Measurements from ENCODE around the gene XYLB. TPM values are rescaled to one million over a fixed set of nuclear protein-coding genes. Genes with fewer than 3 reads are reported as not detected.
"Not testable (repeated sequence)": the region's sequence is repeated elsewhere in the genome, so short reads cannot be mapped to it uniquely, and the experiment has no call there.

XYLB gene
- total and polyA plus RNA-seq, 10 donors: 0.33 to 12.3 (median 2.1) TPM

DNA sequence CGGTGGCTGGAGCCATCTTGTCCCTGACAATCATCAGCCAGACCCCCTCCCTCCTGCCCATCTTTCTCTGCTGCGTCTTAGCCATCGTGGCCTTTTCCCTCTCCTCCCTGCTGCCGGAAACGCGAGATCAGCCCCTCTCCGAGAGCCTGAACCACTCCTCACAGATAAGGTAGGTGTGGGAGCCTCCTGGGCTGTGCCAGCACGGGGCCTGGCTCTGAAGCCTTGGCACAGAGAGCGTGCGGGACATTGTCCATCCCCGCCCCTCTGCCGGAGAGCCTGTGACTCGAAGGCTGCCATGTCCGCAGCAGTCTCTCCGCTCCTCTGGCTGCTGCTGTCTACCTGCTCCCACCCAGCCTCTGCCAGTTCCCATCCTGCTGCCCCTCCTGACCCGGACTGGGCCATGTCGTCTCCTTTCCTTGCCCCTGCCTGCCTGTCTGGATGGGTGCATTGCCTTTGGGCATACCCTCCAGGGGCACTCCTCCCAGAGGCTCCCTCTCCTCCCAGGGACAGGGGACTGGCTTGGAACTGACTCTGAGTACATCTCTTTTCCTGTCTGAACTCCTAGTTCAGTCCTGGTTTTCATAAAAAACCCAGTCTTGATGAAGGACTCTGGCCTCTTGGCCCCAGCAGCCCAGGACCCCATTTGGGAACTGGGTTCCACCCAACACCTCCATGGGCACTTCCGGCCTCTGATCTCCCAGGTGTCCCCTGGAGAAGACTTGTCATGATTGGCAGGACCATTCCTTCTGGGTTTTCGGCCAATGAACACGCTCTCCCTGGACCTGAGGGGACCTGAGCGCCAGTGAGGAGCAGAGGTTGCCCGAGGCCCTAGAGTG is 30.0 kb upstream of the XYLB start:
- DNase-seq: no peak
- peaks cover 0 to 9% (median 0%) of the 10 kb centered on the region in 8 donors for H3K9me3 ChIP-seq
- TF ChIP-seq POLR2A (IDR thresholded peaks at IDR 0.05) (no peak), POLR2AphosphoS5 (IDR thresholded peaks at IDR 0.05) (no peak), CTCF (IDR thresholded peaks at IDR 0.05 in 8 of 11, conservative IDR thresholded peaks at IDR 0.05 in 3 of 11) (no peak)
- H3K4me3 ChIP-seq: no peak overlapping the region
- intact Hi-C loops (cut with DNase I; ENCODE audit: low total_unique reads): no loop called here
- H3K27ac ChIP-seq: no peak overlapping the region
- peaks cover 0 to 10% (median 2%) of the 10 kb centered on the region in 6 donors for H3K4me1 ChIP-seq
- H3K36me3 ChIP-seq: no peaks in the 10 kb centered on the region
- peaks cover 0 to 6% (median 0%) of the 10 kb centered on the region in 7 donors for H3K27me3 ChIP-seq (replicated peaks in 1 of 7)
- WGBS, 5 donors: 86 to 95% (median 89%) methylated on average over 21 to 22 of the region's 22 CpGs

GRCh38 chr3:38317192-38317759 is 29.3 kb upstream of the XYLB start:
- H3K4me3 ChIP-seq: no peak overlapping the region
- peaks cover 0 to under 1% (median 0%) of the 10 kb centered on the region in 7 donors for H3K27me3 ChIP-seq (replicated peaks in 1 of 7)
- H3K4me1 ChIP-seq: peaks cover 0 to 10% (median 2%) of the 10 kb centered on the region in 6 donors
- no peak for TF ChIP-seq CTCF (IDR thresholded peaks at IDR 0.05 in 8 of 11, conservative IDR thresholded peaks at IDR 0.05 in 3 of 11)
- TF ChIP-seq POLR2AphosphoS5 (IDR thresholded peaks at IDR 0.05): no peak
- TF ChIP-seq POLR2A (IDR thresholded peaks at IDR 0.05): no peak
- H3K9me3 ChIP-seq: peaks cover 0 to 16% (median 0%) of the 10 kb centered on the region in 8 donors
- H3K27ac ChIP-seq: no peak overlapping the region
- WGBS, 5 donors: 53 to 84% (median 67%) methylated on average over 7 of the region's 7 CpGs
- intact Hi-C loops (cut with DNase I; ENCODE audit: low total_unique reads): no loop called here
- H3K36me3 ChIP-seq: no peaks in the 10 kb centered on the region
- no peak for DNase-seq

DNA sequence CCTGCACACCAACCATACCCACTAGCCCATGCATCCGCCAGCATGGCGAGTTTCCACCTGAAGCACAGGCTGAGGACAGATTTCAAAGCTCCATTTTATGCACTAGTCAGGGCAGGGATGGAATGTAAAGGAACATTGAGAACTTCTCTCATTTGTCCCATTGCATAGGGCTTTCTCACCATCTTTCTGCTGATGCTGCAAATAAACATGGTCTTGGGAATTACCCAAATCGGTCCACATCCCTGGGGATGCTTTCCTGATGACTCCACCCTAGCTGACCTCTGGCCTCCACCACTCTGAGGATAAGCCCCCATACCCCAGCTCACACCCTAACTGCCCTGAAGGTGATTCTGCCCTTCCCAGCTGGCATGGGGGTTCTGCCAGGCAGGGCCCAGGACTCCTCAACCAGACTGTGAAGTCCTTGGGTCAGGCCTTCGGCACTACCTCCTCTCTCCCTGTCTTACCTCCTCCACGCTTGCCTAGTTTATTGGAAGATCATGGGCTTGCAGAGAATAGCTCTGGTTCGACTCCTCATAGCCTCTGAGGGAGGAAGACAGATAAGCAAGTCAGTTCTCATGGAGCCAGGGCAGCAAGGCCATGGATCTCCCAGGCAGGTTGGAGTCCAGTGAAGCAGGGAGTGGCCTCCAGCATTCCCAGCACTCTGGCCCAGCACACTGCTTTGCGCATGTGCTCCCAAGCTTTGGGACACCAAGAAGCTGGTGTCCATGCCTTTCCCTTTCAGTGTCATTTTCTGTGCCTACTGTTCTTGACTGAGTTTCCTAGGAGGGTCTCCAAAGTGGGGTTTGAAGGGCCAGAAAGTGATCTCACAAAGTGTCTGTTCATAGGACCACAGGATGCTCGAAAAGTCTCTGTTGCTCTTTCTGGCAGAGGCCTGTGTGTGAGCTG is 27.6 kb upstream of the XYLB start:
- Histone ChIP-seq H3K27me3 (replicated peaks in 1 of 7) (no peaks in the 10 kb centered on the region), H3K4me3 (no peak overlapping the region), H3K9me3 (peaks cover 0 to 17% (median 0%) of the 10 kb centered on the region in 8 donors), H3K36me3 (no peaks in the 10 kb centered on the region), H3K4me1 (peaks cover 0 to 5% (median 2%) of the 10 kb centered on the region in 6 donors), H3K27ac (no peak overlapping the region)
- no peak for TF ChIP-seq POLR2AphosphoS5 (IDR thresholded peaks at IDR 0.05)
- TF ChIP-seq POLR2A (IDR thresholded peaks at IDR 0.05): no peak
- no peak for TF ChIP-seq CTCF (IDR thresholded peaks at IDR 0.05 in 8 of 11, conservative IDR thresholded peaks at IDR 0.05 in 3 of 11)
- WGBS, 5 donors: 85 to 97% (median 93%) methylated on average over 8 of the region's 8 CpGs
- DNase-seq: no peak
- intact Hi-C loops (cut with DNase I; ENCODE audit: low total_unique reads): no loop called here

DNA sequence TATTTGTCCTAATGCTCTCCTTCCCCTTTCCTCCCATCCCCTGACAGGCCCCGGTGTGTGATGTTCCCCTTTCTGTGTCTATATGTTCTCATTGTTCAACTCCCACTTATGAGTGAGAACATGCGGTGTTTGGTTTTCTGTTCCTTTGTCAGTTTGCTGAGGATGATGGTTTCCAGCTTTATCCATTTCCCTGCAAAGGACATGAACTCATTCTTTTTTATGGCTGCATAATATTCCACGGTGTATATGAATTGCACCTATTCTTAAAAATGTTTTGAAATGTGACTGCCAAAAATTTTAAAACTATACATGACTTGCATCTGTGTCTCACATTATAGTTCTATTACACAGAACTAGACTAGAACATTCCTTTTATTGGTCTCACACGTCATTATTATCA is 25.9 kb upstream of the XYLB start:
- H3K27me3 ChIP-seq (replicated peaks in 1 of 7); DNase-seq; H3K36me3 ChIP-seq; H3K4me1 ChIP-seq; intact Hi-C loops (cut with DNase I; ENCODE audit: low total_unique reads); H3K27ac ChIP-seq; H3K4me3 ChIP-seq: not testable (repeated sequence)
- WGBS, 5 donors: 85 to 90% (median 89%) methylated on average over 4 of the region's 4 CpGs
- H3K9me3 ChIP-seq: peaks cover 0 to 17% (median 0%) of the 10 kb centered on the region in 8 donors
